ENCODE measurements around the gene ARHGEF5. TPM values are rescaled to one million over a fixed set of nuclear protein-coding genes. Genes with fewer than 3 reads are reported as not detected.
"Not testable (repeated sequence)": the region's sequence is repeated elsewhere in the genome, so short reads cannot be mapped to it uniquely, and the experiment has no call there.

The ARHGEF5 gene
- 10 to 100 TPM in 3 of 4 donors, 1 to 10 TPM in 1; 8.9 to 38.1 (median 22.2) TPM for polyA plus RNA-seq (ENCODE audit: insufficient read length in 4 of 4)

GRCh38 chr7:144355176-144355822 is at the start of gene ARHGEF5:
Gene ARHGEF5 (plus strand): TSS chr7:144355402. CDS start chr7:144362670, 7,268 bp downstream.
- not testable (repeated sequence) for DNase-seq (ENCODE audit: low read depth in 4 of 4, low spot score in 3 of 4)

DNA sequence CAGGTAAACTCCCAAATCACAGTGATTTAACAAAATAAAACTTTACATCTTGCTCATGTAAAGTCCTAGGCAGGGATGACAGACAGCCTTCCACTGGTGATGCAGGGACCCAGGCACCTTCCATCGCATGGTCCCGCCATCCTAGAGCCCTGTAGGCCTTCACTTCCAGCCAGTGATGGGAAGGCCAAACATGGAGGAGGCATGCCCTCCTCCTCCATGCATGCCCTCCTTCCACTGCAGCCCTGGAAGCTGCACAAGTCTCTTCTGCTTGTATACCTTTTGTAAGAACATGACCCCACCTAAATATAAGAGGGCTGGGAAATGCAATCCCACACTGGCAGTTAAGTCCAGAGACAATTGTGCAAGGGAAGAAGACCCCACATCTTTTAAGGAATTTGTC is 45.5 kb upstream of the ARHGEF5 start:
- not testable (repeated sequence) for DNase-seq (ENCODE audit: low read depth in 4 of 4, low spot score in 3 of 4)

- DNase-seq (ENCODE audit: low read depth in 4 of 4, low spot score in 3 of 4) = not testable (repeated sequence)
Measured at GRCh38 chr7:144311218-144311617, 44.0 kb upstream of the ARHGEF5 start.

GRCh38 chr7:144311872-144312469 is 43.2 kb upstream of the ARHGEF5 start, which contains the start of gene OR2A1:
Gene OR2A1 (plus strand): TSS chr7:144312419. CDS start chr7:144318125, 5,706 bp downstream.
- DNase-seq (ENCODE audit: low read depth in 4 of 4, low spot score in 3 of 4) = not testable (repeated sequence)

DNA sequence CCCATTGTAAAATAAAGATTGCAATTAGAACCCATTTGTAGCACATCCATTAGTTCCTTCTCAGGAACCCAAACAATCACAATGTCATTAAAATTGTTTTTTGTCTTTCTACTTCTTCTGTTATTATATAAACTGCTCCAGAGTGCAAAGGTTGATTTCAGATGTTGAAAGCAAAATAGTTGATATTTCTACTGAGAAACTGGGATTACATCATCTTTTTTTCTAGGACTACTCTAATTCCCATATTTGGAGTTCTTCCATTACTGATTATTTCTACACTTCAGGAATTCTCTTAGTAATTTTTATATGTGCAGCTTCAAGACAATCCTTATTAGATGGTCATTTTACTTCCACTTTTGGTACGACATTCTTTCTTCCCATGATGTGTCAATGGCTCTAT is 37.7 kb upstream of the ARHGEF5 start:
- not testable (repeated sequence) for DNase-seq (ENCODE audit: low read depth in 4 of 4, low spot score in 3 of 4)

- DNase-seq (ENCODE audit: low read depth in 4 of 4, low spot score in 3 of 4) = not testable (repeated sequence)
Measured at GRCh38 chr7:144319547-144319946, 35.7 kb upstream of the ARHGEF5 start.

- not testable (repeated sequence) for DNase-seq (ENCODE audit: low read depth in 4 of 4, low spot score in 3 of 4)
Measured at GRCh38 chr7:144321677-144322206, 33.5 kb upstream of the ARHGEF5 start.

DNA sequence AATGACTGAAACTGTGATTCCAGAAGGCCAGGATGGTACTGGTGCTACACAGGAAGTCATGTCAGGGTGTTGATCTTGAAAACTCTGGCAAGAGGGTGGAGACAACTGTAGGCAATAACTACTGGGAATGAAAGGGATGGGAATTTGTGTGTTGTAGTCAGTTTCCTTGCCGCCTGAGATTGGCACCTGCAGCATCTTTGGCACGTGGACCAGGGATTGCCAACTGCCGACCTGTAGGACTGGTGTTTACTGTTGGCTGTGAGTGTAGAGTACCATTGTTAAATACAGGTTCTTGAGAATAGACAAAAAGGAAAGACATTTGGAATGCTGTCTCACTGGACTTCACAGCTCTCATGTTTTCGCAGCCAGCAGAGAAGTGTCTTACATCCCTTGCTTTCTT is 31.8 kb upstream of the ARHGEF5 start:
- not testable (repeated sequence) for DNase-seq (ENCODE audit: low read depth in 4 of 4, low spot score in 3 of 4)

DNA sequence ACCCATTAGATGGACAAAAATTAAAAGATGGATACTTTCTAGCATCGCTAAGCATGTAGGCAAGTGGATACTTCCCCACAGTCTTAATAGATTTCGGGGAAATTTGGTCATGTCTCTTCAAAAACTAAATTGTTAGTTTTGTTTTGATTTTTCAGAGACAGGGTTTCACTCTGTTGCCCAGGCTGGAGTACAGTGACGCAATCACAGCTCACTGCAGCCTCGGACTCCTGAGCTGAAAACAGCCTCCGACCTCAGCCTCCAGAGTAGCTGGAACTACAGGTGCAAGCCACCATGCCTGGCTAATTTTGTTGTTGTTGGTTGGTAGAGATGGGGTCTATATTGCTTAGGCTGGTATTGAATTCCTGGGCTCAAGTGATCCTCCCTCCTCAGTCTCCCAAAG is 29.3 kb upstream of the ARHGEF5 start:
- DNase-seq (ENCODE audit: low read depth in 4 of 4, low spot score in 3 of 4) = not testable (repeated sequence)

DNA sequence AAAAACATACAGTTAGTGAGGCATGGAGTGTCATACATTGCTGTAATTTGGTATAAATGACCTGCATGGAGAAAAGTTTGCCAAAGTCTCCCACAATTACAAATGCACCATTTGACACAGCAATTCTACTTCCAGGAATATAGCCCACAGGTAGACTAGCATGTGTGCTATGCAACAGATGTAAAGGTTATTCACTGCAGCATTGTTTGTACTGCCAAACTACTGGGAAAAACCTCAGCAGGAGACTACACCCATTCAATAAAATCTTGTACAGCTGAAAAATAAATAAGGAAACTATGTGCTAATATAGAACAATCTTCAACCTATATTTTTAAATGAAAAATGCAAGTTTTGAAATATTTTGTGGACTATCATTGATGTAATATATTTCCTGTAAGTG is 25.2 kb upstream of the ARHGEF5 start:
- not testable (repeated sequence) for DNase-seq (ENCODE audit: low read depth in 4 of 4, low spot score in 3 of 4)

GRCh38 chr7:144331221-144331995 is 23.8 kb upstream of the ARHGEF5 start:
- not testable (repeated sequence) for DNase-seq (ENCODE audit: low read depth in 4 of 4, low spot score in 3 of 4)

DNA sequence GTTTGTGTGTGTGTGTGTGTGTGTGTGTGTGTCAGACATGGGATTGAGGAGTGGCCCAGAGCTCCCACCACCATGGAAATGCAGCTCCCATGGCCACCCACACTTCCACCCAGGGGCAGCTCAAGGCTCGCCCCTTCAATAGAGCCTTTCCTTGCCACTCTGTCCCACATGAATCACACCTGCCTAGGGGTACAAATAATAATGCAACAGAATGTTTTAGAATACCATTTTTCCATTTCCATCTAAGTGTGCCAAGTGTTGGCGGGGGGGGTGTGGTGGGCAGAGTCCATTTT is 23.3 kb upstream of the ARHGEF5 start:
- not testable (repeated sequence) for DNase-seq (ENCODE audit: low read depth in 4 of 4, low spot score in 3 of 4)

DNA sequence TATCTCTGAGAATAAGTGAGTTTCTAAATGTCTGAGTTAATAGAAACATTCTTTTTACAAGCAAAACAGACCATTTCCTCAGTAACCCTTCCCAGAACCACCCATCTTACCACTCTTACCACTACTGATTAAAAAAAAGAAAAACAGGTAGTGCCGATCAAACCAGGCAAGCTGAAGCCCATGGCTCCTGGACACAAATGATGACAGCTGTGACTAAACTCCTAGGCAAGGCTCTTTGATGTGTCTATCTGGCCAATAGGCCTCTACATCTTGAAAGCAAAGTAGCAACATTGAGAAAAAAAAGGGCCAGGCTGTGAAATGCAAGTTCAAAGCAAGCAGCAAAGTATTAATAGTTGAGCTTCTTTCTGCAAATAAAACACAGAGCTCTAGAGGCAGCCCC is 6.6 kb upstream of the ARHGEF5 start:
- not testable (repeated sequence) for DNase-seq (ENCODE audit: low read depth in 4 of 4, low spot score in 3 of 4)

DNA sequence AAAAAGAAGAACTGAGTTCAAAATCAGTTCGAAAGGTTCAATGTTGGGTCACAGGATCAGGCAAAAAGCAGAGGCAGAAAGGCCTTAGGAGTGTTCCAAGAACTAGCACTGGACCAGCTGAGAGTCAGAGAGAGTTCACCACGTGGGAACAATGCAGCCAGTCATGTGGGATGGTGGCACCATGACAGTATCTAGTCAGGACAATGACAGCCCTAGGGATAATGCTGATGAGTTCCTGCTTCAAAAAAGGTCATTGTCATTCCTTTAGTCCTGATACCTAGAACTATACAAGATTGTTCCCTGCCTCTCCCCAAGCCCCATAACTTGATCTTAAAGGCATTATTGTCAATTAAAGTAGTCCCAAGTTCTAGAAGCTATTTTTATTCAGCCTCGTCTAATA is 3.5 kb upstream of the ARHGEF5 start:
- DNase-seq (ENCODE audit: low read depth in 4 of 4, low spot score in 3 of 4) = not testable (repeated sequence)

DNA sequence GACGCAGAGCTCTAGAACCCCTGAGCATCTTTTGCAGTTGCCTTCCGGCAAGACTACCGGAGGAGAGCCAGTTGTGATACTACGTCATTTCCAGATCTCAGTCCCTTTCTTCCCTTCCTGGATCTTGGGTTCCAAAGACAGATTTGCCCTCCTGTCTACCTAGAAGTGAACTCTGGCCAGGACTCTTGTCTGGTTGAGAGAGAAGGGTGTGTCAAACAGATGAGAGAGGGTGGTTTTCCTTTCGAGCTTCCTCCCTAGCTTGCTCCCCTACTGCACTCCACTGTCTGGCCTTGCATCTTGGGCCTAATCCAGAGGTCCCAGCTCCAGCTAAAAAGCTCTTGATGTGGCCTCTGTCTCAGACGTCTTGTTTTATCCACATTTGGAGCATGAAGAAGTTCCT is 983 bp downstream of the ARHGEF5 start:
- DNase-seq (ENCODE audit: low read depth in 4 of 4, low spot score in 3 of 4) = not testable (repeated sequence)

- not testable (repeated sequence) for DNase-seq (ENCODE audit: low read depth in 4 of 4, low spot score in 3 of 4)
Measured at GRCh38 chr7:144356860-144357259, 1.7 kb downstream of the ARHGEF5 start.

GRCh38 chr7:144362061-144362460 is 6.9 kb downstream of the ARHGEF5 start:
- DNase-seq (ENCODE audit: low read depth in 4 of 4, low spot score in 3 of 4) = not testable (repeated sequence)

DNA sequence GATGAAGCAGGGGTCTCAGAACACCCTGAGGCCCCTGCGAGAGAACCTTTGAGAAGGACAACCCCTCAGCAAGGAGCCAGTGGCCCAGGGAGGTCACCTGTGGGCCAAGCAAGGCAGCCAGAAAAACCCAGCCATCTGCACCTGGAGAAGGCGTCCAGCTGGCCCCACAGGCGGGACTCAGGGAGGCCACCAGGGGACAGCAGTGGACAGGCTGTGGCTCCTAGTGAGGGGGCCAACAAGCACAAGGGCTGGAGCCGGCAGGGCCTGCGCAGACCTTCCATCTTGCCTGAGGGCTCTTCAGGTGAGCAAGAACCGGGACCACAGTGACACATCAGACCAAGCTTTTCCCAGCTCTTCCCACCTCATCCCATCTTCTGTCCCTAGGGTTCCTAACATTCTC is 10.3 kb downstream of the ARHGEF5 start:
- not testable (repeated sequence) for DNase-seq (ENCODE audit: low read depth in 4 of 4, low spot score in 3 of 4)

GRCh38 chr7:144367250-144367649 is 12.0 kb downstream of the ARHGEF5 start:
- not testable (repeated sequence) for DNase-seq (ENCODE audit: low read depth in 4 of 4, low spot score in 3 of 4)

DNA sequence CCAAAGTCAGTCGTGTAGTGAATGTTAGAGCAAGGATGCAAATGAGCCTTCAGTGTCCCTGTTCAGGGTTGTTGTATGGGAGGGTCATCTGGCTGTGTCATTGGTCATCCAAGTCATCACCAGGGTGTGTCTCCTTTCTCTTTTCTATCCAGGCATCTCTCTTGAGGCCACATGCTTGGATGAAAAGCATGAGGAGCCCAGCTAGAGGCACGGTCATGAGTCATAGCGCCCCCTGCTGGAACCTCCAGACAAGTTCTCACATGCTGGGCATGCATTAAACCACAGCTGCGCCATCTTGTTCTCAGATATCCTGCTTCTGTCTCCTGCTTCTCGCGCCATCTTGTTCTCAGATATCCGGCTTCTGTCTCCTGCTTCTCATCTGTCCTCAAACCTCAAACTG is 14.0 kb downstream of the ARHGEF5 start:
- DNase-seq (ENCODE audit: low read depth in 4 of 4, low spot score in 3 of 4) = not testable (repeated sequence)

DNA sequence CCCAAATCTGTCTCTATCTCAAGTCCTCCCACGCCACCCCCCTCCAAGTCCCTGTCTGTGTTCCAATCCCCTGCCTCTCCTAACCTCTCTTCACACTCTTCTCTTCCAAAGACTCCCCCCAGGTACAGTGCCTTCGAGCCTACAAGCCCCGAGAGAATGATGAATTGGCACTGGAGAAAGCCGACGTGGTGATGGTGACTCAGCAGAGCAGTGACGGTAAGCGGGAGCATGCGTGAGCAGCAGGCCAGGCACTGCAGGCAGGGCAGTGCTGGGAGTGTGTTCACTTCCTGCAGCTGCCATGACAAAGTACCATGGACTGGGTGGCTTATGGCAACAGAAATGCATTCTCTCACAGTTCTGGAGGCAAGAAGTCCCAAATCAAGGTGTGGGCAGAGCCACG is 23.4 kb downstream of the ARHGEF5 start:
- DNase-seq (ENCODE audit: low read depth in 4 of 4, low spot score in 3 of 4) = no peak

Data from left renal pelvis (tissue), 4 donors.